T-helper 22 cell (primary cell): ENCODE measurements around the gene COL13A1.

ENCODE experiments used
- DNase-seq: peaks from one replicate; pipeline ENCODE4 v3.0.0-alpha.2; 2020; ENCODE audit warnings: low read depth

COL13A1 gene

DNA sequence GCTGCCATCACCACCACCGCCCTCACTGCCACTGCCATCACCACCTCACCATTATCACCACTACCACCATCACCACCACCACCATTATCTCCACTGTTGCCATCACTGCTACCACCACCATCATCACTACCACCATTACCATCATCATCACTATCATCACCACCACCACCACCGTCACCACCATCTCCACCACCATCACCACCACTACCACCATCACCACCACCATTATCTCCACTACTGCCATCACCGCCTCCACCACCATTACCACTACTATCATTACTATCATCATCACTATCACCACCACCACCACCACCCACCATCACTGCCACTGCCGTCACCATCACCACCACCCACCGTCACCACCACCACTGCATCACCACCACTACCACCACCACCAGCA is 9.9 kb upstream of the COL13A1 start:
- no peak for DNase-seq

DNA sequence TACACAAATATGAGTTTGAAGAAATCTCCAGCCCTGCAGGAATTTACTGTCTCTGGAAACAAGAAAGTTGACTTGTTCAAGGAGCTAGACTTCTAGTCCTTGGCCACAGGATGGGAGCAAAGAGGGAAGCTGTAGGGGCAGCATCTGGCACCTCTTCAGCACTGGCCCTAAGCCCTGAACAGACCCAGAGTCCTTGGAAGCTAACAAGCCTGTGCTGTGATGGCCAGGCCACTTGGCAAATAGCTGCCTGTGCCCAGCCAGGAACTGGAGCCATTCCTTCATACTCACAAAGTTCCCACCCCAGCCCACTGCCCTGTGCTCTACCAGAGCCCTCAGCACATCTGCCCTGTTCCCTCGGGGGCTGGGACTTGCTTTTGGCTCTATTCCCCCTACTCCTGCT is 9.4 kb upstream of the COL13A1 start:
- DNase-seq: no peak

DNA sequence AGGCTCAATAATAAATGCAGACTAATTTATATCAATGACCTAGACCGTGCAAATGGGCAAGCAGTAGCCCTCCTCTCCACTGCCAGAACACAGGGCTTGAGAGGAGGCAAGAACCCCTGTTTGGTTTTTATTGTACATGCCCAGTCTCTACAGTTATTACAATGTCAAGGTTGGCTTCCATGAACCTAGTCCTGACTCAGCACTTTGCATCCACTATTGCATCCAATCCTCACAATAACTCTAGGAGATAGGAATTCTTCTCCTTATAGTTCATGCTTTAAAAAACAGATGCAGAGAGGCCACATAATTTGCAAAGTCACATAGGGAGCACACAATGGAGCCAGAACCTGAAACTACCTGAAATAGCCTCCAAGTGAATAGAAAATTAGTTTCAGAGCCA is 7.0 kb upstream of the COL13A1 start:
- no peak for DNase-seq

DNA sequence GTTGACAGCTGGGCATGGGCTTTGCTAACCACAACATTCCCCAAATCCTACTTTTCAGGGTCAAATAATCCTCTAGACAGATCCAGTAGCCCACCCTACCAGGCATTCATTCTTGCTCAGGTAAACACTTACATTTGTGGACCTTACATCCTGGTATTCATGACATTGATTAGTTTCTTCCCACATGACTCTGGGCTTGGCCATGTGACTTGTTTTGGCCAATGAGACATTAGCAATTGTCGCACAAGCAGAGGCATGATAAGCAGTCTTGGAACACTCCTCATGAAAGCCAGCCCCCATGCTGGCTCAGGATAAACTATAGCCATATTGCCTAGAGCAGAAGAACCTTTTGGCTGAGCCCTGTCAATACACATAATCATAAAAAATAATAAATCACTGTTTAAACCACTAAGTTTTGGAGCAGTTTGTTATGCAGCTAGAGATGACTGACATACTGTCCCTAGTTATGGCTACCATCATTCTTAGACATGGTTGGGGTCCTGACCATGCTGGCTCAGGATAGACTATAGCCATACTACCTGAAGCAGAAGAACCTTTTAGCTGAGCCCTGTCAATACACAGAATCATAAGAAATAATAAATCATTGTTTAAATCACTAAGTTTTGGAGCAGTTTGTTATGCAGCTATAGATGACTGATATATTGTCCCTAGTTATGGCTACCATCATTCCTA is 6.3 kb upstream of the COL13A1 start:
- DNase-seq: no peak

DNA sequence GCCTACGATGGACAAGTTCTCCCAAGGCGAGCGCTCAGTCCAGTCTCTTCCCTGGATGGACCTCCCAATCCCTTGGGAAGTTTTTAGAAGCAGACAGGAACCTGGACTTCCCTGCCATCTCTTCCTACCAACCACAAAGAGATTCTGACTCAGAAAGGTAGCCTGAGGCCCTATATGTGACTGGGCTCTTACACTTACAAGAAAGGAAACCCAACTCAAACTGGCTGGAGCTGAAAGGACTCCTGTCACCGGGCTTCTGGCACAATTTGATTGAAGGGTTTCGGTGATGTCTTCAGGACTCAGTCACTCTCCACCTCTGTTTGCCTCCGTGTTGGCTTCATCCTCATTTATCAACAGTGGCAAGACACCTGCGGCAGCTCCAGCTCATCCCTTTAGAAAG is 3.7 kb upstream of the COL13A1 start:
- no peak for DNase-seq

DNA sequence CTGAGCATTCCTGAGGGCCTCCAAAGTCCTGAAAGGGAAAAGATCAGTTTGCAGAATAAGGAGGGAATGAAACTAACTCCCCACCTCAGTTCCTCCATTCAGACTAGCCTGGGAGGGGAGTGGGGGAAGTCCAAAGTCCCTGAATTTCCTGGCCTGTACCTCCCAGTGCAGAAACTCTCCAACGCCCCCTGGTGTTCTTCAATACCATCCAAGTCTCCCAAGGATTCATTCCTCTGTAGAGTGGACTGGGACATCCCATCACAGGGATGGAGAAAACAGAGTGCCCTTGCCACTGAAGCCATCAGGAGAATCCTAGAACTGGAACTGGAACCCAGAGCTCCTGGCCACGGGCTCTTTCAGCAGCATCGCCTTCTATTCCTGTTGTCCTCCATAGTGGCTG is 1.6 kb upstream of the COL13A1 start:
- DNase-seq: no peak

DNA sequence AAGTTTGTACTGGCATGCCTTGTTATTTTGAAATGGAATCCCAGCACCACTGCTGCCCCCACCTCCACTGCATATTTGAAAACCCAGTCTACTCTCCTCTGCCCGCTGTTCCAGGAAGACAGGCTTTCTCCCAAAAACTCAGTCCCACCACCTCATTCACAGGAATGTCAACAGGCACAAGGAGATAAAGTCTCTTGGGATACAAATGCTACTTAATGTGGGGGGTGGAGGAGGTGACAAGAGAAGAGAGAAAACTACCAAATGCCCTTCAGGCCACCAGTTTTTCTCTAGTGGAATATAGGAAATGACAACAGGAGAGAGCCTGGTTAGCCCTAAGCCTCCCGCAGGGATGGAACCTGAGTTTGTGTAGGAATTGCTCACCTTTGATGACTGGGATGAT is 1.0 kb upstream of the COL13A1 start:
- no peak for DNase-seq

DNA sequence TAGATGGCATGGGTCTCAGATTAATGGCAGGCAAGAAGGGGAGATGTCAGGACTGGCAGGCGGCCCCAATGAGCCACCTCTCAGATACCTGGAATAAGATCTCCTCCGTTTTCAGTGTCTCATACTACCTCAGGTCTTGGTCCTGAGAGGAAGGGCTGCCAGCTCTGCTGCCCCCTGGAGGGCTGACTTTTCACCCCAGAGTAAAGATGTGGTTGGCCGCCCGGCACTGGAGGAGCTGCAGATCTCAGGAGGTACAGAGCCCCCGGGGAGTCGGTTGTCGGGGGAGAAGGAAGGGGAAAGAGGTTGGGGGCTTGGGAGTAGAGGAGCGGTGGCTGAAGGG is 642 bp upstream of the COL13A1 start:
- DNase-seq: no peak

DNA sequence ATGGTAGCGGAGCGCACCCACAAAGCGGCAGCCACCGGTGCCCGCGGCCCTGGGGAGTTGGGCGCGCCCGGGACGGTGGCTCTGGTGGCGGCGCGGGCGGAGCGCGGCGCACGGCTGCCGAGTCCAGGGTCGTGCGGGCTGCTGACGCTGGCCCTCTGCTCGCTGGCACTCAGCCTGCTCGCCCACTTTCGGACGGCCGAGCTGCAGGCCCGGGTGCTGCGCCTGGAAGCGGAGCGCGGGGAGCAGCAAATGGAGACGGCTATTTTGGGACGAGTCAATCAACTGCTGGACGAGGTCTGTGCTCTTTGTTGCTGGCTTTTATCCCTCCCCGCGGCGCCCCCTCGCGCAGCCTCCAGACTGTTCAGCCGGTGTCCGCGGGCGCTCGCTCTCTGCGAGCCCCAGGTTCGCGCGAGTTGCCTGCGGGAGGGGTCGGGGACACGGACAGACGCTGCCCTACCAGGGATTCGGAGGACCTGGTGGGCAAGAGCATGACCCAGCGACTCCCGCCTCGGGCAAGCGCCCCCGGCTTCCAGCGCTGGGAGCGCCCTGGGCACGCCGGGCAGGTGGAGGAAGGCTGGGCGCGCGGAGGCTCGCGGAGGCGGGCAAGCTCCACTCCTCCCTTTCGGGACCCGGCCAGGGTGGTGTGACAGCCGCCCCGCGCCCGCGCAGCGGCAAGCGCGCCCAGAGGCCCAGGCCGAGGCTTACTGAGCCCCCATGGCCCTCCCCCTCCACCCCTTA is 887 bp downstream of the COL13A1 start:
- DNase-seq: no peak

DNA sequence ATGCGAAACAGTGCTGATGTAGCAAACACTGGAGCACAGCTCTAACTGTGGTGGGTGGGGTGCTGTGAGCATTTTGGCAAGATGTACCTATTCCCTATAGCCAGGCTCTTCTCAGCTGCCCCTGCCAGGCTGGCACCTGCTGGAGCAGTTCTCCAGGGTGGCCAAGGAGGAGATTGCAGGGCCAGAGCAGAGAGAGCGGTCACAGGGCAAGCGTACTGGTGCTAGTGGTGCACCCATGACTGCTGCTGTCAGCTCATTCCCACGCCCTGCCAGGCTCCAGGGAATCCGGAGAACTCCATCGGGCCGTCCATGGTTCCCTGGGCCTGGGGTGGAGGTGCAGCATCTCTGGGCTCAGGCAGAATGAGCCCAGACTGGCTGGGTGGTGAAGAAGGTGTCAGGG is 2.1 kb downstream of the COL13A1 start:
- DNase-seq: no peak

DNA sequence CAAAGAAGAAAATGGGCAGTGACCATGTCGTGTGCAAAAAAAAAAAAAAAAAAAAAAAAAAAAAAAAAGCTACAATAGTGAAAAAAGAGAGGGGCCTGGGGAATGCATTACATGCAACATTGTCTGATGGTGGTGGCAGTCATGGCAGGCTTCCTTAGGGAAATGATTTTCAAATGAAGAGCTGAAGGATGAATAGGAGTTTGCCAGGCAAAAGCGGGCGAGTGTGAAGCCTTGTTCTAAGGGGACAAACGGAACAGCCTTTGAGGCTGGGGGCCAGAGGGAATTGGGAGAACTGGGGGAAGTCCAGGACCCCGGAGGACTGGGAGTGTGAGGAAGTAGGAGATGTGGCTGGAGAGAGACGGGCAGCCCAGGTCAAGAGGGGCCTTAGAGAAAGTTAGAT is 3.1 kb downstream of the COL13A1 start:
- DNase-seq: no peak

DNA sequence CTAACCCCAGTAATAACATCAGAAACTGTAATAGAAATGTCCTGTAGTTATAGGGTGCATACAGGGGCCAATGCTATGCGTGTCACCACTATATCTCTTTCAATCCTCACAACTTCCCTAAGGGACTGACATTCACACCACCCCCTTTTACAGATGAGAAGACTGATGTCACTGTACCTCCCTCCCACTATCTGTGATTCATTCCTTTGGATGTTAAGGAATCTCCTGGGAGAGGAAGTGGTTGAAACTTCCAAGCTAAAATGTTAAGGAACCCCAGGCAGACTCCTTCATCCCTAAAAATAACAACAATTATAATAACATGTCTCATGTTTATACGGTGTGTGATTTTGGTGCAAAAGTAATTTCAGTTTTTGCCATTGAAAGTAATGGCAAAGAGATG is 5.4 kb downstream of the COL13A1 start:
- no peak for DNase-seq

DNA sequence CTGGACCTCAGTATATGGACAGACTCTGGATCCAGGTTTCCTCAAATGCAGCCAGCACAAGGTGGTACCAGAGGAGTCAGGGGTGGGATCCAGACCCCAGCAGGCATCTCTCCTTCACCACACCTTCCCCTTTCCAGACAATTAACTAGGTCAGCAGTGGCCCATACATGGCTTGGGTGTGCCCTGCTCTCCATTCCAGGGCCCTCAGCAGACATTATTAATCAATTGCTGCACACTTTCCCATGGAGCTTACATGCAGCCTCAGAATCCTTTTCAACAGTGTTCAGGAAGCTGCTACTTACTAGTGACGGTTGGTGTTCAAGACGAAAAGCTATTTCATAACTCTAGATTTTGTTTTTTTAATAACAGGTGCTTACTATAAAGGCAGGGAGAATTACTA is 6.0 kb downstream of the COL13A1 start:
- no peak for DNase-seq

DNA sequence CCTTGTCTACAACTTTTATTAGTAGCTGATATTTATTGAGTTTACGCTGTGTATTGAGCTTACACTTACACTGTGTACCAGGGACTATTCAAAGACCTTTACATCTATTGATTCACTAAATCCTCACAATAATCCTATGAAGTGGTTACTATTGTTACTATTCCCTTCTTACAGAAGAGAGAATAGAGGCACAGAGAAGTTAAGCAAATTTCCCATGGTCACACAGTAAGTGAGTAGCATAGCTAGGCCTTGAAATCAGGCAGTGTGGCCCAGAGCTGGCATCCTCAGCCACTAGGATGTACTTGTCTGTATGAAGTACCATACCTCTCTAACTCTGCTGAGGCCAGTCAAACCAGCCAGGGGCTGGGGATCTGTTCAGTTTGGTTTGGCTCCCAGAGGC is 7.6 kb downstream of the COL13A1 start:
- no peak for DNase-seq

DNA sequence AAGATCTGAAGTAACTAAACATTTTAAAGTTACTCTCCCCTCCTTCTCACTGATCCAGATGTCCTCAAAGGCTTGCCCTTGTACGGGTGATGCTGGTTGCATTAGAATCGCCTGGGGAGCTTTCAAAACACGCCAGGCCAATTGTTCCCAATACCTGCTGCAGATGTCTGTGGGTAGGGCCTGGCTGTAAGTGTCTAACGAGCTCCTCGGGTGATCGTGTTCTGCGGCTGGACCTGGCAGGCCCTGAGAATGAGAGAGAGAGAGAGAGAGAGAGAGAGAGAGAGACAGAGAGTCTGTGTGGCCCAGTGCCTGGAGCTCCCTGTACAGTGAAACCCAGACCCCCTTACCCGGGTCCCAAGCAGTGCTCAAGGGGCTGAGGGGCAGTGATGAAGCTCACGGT is 8.4 kb downstream of the COL13A1 start:
- no peak for DNase-seq

DNA sequence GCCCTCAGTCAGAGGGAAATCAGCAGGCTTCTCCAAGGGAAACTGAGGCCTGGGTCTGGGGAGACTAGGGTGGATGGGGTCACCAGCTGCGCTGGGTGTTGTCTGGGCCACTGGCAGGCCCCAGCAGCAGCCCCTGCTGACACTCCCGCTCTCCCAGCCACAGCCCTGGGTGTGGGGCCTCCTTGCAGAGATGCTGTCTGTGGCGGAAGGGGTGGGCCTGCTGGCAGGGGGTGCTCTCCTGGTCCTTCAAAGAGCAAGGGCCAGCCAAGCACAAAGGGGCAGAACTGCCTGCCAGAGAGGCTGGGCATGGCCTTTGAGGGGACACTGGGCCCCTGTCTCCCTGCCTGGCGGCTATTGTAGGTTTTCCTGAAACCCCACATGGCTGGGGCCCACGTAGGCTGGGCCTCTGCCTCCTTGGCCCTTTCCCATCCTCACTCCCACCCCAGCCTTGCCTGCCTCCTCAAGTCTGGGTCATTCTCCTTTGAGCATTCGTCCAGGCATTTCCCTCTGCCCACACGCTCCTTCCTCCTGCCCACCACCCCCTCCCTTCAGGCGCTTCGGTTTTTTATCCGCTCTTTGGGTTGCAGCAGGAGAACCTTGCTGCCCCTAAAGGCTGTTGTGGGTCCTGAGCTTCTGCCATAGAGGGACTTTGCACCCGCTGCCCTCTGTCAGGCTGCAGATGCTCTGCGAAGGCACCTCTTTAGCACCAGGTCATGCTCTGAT is 9.1 kb downstream of the COL13A1 start:
- DNase-seq: no peak

DNA sequence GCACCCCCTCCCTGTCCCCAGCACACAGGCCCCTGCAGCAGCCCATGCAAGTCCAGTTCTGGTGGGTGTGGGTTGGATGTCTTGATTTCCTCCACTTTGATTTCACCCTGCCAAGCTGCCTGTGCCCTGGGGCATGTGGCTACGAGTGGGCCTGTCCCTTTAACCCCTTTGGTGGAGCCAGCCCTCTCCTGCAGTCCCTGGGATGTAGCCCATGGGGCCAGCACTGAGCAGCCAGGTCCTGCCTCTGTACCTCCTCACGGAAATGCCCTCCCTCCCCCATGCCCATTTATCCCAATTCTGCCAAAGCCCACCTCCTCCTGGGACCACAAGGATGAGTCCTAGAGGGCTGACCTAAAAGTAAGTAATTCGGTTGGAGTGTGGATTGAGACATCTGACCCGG is 11.9 kb downstream of the COL13A1 start:
- DNase-seq: no peak

DNA sequence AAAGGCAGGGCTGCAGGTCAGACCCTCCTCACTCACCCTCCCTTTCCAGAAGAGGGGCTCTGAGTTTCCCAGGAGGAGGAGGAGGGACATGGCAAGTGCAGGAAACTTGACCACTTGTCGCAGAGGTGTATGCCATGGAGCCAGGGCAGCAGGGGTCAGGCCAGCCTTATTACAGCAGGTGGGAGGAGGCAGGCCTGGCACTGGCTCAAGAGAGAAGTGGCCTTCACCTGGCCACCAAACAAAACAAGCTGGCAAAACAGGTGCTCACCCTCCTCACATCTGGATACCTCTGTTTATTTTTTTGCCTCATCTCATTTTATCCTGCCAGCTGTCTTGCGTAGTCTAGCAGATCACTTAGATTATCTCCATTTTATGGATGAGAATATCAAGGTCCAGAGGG is 12.5 kb downstream of the COL13A1 start:
- DNase-seq: no peak

DNA sequence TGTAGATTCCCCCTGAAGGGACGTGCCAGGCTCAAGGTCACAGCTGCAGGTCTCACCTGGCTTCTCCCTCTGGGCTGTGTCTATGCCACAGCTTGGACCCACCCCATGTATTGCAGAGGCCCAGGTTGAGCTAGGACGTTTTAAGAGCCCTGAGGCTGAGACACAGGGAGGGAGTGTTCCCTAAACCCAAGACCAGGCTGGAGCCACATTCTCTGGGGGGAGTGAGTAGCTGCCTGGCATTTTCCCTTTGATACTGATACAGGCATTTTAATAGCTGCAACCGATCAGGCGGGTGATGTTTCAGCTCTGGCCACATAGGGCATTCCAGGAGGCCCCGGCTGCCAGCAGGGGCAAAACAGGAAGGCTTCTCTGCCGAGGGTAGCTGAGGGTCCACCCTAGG is 13.4 kb downstream of the COL13A1 start:
- DNase-seq: no peak

DNA sequence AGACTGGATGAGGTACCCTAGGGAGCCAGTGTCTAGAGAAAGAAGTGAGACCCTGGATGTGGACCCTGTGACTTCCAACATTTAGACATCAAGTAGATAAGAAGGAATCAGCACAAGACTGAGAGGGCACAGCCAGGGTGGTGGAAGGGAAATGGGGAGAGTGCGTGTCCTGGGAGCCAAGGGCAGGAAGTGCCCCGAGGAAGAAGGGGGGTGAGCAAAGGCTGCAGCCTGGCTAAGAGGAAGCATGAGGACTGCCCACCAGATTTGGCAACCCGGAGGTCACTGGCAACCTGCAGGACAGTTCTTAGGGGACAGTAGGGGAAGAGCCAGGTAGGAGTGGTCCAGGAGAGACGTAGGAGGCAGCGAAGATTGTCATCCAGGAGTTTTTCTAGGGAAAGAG is 14.8 kb downstream of the COL13A1 start:
- DNase-seq: no peak

DNA sequence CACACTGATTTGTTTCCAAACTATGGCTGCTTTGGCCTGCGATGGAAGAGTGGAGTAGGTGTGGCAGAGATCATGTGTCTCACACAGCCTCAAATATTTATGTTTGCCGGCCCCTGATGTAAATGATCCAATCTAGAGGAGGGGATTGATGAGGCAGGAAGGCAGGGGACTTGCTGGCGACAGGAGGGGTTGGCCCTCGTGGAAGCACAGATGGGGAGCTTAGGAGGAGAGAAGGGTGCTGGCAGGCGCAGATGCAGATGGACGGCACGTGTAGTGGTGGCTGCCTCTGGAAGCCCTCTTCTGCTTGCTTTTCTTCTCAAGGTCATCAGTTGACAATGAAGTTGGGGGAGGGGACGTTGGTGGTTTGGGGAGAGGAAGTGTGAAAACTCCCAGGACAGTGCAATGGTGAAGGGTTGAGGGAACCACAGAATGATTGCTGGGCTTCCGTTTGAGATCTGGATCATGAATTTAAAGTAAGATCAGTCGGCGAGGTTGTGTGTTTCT is 15.4 kb downstream of the COL13A1 start:
- no peak for DNase-seq

DNA sequence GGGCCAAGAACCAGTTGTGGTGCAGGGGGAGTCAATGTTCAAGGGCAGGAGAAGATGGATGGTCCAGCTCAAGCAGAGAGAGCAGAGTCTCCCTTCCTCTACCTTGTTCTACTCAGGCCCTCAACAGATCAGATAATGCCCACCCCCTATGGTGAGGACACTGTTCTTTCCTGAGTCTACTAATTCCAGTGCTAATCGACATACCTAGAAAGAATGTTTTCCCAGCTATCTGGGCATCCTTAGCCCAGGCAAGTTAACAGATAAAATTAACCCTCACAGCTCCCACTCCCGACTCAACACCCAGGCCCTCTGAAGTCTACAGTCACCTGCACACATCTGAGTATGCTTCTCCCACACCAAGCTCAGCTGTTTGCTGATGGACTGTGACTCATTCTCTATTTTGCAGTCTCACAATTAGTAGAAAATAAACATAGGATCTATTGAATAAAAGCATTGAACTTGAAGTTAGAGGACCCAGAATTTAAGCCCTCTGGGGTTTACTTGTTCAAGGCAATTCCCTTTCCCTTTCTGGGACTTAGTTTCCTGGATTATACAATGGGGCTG is 17.1 kb downstream of the COL13A1 start:
- DNase-seq: no peak
